Activated CD4-positive, CD25-positive, alpha-beta regulatory T cell treated with anti-CD3 and anti-CD28 coated beads, Interleukin-2, amount 50 U/mL, for 24 hours (primary cell): ENCODE data around the gene KIF2C.
"Not testable (repeated sequence)": the region's sequence is repeated elsewhere in the genome, so short reads cannot be mapped to it uniquely, and the experiment has no call there.

ENCODE experiments used
- ATAC-seq, 2 donors: fragments of 150-1000 bp; cut with Tn5 transposase; one replicate each; pipeline ENCODE4 v1.10.0; 2021; ENCODE audit warnings: mild to moderate bottlenecking in 1 of 2, moderate library complexity in 1 of 2

The KIF2C gene

GRCh38 chr1:44812822-44813543 lies 73.3 kb downstream of the KIF2C start:
- no peak for ATAC-seq

GRCh38 chr1:44815926-44816325 lies 76.3 kb downstream of the KIF2C start:
- ATAC-seq, result not testable (repeated sequence)

- ATAC-seq, result no peak
Measured at GRCh38 chr1:44817307-44817706, 77.7 kb downstream of the KIF2C start.
